HFFc6 (cell line): ENCODE data around the gene GBX1. TPM values are rescaled to one million over a fixed set of nuclear protein-coding genes. Genes with fewer than 3 reads are reported as not detected.

ENCODE experiments used
- DNase-seq: peaks from one replicate; pipeline ENCODE4 v3.0.0-alpha.2; 2018
- H3K27ac Mint-ChIP-seq: 2 replicates; pipeline ENCODE4 v1.8.0; 2020; ENCODE audit warnings: mild to moderate bottlenecking, mixed read lengths
- H3K27me3 Mint-ChIP-seq: 2 replicates; pipeline ENCODE4 v1.8.0; 2021; ENCODE audit warnings: mild to moderate bottlenecking, moderate library complexity, mixed read lengths; ENCODE audit not compliant: insufficient read depth
- H3K36me3 Mint-ChIP-seq: 2 replicates; pipeline ENCODE4 v1.8.0; 2021; ENCODE audit warnings: low read depth, mixed read lengths
- H3K4me1 Mint-ChIP-seq: 2 replicates; pipeline ENCODE4 v1.8.0; 2020; ENCODE audit warnings: low read depth, mixed read lengths
- H3K4me3 Mint-ChIP-seq: 2 replicates; pipeline ENCODE4 v1.8.0; 2020; ENCODE audit warnings: mild to moderate bottlenecking, moderate library complexity, mixed read lengths
- H3K9me3 Mint-ChIP-seq: 2 replicates; pipeline ENCODE4 v1.8.0; 2020; ENCODE audit warnings: mild to moderate bottlenecking, mixed read lengths
- CTCF ChIP-seq: fragments of 200-600 bp; sonication (generic); IDR thresholded peaks from 2 replicates; pipeline ENCODE4 v1.5.0; 2021; ENCODE audit warnings: antibody characterized with exemption, mild to moderate bottlenecking
- total RNA-seq, 6 experiments: library from RNA; stranded (reverse); fragmentation: NEBNext Ultra II Directional; extraction: Animal tissue kit (Norgen Biotek cat#: 25700); gene quantifications; 2 replicates in 1 of 6; 3 replicates in 5 of 6; pipeline ENCODE4 v1.2.3, GENCODE V29; 2021

Gene GBX1
- total RNA-seq, 6 experiments from 2014 or later: not detected

- DNase-seq: no peak
- no peak for TF ChIP-seq CTCF
- Mint-ChIP-seq H3K9me3 (no peaks in the 10 kb centered on the region), H3K27ac (no peak overlapping the region), H3K27me3 (peaks cover 3% of the 10 kb centered on the region), H3K4me1 (no peaks in the 10 kb centered on the region), H3K4me3 (no peak overlapping the region), H3K36me3 (peaks cover 2% of the 10 kb centered on the region; the same call in 1 of the 2 replicates)
Observed at GRCh38 chr7:151135525-151135845, 32.0 kb downstream of the GBX1 start.

GRCh38 chr7:151134743-151135524 lies 32.6 kb downstream of the GBX1 start:
- no peaks in the 10 kb centered on the region for H3K4me1 Mint-ChIP-seq
- no peaks in the 10 kb centered on the region for H3K9me3 Mint-ChIP-seq
- no peak overlapping the region for H3K27ac Mint-ChIP-seq
- H3K27me3 Mint-ChIP-seq: peaks cover 3% of the 10 kb centered on the region
- no peak for DNase-seq
- H3K4me3 Mint-ChIP-seq: no peak overlapping the region
- TF ChIP-seq CTCF: no peak
- no peaks in the 10 kb centered on the region for H3K36me3 Mint-ChIP-seq

GRCh38 chr7:151133986-151134742 lies 33.3 kb downstream of the GBX1 start:
- no peaks in the 10 kb centered on the region for H3K36me3 Mint-ChIP-seq
- H3K27ac Mint-ChIP-seq: no peak overlapping the region
- no peak for DNase-seq
- no peak overlapping the region for H3K4me3 Mint-ChIP-seq
- no peaks in the 10 kb centered on the region for H3K4me1 Mint-ChIP-seq
- TF ChIP-seq CTCF: no peak
- H3K9me3 Mint-ChIP-seq: no peaks in the 10 kb centered on the region
- H3K27me3 Mint-ChIP-seq: no peaks in the 10 kb centered on the region; the same call in none of the 2 replicates

- Mint-ChIP-seq H3K36me3 (no peaks in the 10 kb centered on the region), H3K27me3 (no peaks in the 10 kb centered on the region; the same call in none of the 2 replicates), H3K9me3 (no peaks in the 10 kb centered on the region), H3K4me1 (no peaks in the 10 kb centered on the region), H3K27ac (no peak overlapping the region), H3K4me3 (no peak overlapping the region)
- TF ChIP-seq CTCF: no peak
- DNase-seq: no peak
Observed at GRCh38 chr7:151133266-151133985, 34.1 kb downstream of the GBX1 start.

GRCh38 chr7:151132461-151133205 lies 34.9 kb downstream of the GBX1 start:
- H3K9me3 Mint-ChIP-seq: no peaks in the 10 kb centered on the region
- no peaks in the 10 kb centered on the region for H3K36me3 Mint-ChIP-seq
- H3K27me3 Mint-ChIP-seq: no peaks in the 10 kb centered on the region; the same call in none of the 2 replicates
- no peaks in the 10 kb centered on the region for H3K4me1 Mint-ChIP-seq
- no peak for TF ChIP-seq CTCF
- H3K27ac Mint-ChIP-seq: no peak overlapping the region
- no peak overlapping the region for H3K4me3 Mint-ChIP-seq
- no peak for DNase-seq
